B cell (primary cell): ENCODE data around the gene SETD6.

Experiments used
- EZH2 ChIP-seq: IDR thresholded peaks from 2 replicates; pipeline ENCODE4 v1.6.1; 2012; ENCODE audit warnings: borderline replicate concordance, low read depth, mild to moderate bottlenecking, moderate library complexity, low read length; ENCODE audit not compliant: insufficient read depth, poor library complexity, severe bottlenecking
- TF ChIP-seq, protein P1 (sequence below): fragments of 200-600 bp; IDR thresholded peaks from one replicate; pipeline ENCODE4 v1.8.0; 2022; ENCODE audit warnings: antibody characterized with exemption, mild to moderate bottlenecking

DNA sequence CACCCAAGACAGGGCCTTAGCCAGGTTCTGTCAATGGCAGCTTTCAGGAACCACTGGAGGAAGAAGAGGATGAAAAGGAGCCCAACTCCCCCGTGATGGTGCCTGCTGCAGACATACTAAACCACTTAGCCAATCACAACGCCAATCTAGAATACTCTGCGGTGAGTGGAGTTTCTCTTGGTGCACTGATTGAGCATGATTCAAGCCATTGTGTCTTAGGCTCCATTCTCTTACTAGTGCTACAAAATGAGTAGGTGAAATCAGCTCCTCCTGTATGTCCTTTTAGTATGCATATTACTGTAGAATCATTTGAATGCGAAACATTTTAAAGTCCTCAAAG is 1.4 kb downstream of the SETD6 start:
- TF ChIP-seq, protein P1, sequence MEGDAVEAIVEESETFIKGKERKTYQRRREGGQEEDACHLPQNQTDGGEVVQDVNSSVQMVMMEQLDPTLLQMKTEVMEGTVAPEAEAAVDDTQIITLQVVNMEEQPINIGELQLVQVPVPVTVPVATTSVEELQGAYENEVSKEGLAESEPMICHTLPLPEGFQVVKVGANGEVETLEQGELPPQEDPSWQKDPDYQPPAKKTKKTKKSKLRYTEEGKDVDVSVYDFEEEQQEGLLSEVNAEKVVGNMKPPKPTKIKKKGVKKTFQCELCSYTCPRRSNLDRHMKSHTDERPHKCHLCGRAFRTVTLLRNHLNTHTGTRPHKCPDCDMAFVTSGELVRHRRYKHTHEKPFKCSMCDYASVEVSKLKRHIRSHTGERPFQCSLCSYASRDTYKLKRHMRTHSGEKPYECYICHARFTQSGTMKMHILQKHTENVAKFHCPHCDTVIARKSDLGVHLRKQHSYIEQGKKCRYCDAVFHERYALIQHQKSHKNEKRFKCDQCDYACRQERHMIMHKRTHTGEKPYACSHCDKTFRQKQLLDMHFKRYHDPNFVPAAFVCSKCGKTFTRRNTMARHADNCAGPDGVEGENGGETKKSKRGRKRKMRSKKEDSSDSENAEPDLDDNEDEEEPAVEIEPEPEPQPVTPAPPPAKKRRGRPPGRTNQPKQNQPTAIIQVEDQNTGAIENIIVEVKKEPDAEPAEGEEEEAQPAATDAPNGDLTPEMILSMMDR, result no peak
- no peak for TF ChIP-seq EZH2
